NK-92 (cell line): ENCODE measurements around the gene CACNA1G.

Experiments used
- DNase-seq: peaks from one replicate; lab custom pipeline; 2025; ENCODE audit not compliant: unreplicated experiment; lab: John Stamatoyannopoulos, UW

CACNA1G gene

DNA sequence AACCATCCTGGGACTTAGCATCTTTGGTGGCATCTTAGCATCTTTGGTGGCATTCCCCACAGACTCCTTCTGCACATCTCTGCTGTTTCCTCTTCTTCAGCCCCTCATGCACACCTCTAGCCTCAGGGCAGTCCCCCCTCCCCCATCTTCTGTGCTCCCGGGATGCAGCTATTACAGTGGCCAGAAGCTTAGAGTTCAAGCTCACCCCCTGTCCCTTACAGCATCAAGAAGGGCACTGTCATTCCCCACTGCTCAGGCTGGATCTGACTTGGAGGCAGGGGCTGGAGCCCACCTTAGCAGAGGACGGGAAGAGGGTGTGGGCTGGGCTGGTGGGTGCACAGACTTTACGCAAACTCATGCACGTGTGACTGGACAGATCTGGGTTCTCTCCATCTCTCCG, 27.3 kb upstream of the CACNA1G start:
- DNase-seq, result no peak

DNA sequence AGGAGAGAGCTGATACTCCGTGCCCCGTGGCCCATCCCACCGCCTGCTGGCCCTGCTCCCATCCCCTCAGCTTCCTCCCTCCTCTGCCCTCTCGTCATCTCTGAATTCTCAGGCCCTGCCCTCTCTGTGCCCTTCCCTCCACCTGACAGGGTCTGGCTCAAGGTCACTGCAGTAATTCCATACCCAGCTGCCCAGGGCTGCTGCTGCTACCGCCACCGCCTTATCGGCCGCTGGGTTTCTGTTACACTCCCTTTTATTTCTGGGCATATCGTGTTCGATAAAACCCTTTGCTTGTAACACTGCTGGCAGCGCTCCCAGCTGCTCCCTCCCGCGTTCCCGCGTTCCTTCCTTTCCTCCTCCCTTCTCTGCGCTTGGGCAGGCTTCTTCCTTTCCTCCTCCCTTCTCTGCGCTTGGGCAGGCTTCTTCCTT, 26.8 kb upstream of the CACNA1G start:
- no peak for DNase-seq

DNA sequence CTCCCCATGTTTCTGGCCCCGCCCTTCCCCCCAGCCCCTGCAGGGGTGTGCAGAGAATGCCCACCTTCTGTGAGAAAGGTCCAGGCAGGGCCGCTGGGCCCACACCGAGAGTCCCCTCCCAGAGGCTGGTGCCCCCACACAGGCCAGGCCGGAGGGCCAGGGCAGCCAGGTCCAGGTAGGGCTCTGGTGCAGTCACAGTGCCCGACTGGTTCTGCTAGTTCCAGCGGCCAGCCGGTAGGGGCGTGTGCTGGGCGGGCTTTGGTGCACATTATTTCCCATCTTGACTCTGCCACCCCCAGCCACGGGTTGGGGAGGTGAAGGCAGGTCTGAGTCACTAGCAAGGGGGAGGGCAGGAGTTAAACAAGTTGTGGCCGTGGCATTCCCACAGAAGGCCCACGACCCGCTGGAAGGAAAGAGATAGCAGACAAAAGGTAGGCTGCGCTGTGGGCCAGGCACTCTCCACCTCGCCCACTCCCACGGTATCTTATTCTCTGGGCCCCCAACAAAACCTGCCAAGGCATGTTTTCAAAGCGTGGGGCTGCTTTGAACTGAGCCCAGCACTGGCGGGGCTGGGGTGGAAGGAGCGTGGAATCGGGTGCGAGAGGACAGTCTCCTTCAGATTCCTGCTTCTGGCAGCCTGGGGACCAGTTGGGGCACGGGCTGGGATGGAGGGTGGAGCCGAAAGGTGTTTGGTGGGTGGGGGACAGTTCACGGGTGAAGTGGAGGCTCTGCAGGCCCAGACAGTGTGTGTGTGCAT, 26.1 kb upstream of the CACNA1G start:
- DNase-seq, result no peak

DNA sequence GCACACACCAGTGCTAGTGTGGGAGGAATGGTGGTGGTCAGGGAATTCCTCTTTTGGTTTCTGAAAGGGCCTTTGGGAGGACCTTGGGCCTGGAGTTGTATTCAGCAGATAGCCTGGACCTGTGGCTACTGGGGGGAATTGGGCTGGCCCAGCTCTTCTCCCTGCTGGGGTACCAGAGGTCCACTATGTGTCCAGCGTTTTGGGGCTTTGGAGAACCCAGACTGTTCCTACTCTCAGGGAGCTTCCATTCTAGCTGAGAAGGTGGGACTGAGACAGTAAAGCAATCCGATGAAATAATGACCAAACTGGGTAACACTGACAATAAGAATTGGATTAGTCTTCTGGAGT, 25.6 kb upstream of the CACNA1G start:
- no peak for DNase-seq

DNA sequence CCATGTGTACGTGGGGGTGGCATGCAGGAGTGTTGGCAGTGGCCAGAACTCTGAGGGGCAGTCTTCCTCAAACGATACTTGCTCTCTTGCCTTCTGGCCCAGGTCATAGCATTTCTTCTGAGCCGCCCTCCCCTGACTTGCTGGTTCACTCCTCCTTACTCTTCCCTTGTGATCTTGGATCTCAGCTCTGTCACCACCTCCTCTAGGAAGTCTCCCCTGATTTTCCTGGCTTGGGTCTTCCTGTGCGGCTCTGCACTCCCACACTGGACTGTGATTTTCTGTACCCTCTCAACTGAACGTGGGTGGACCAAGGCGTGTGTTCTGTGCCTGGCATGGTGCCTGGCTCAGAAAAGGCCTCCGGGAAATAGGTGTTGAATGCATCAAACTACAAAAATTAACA, 25.1 kb upstream of the CACNA1G start:
- no peak for DNase-seq

DNA sequence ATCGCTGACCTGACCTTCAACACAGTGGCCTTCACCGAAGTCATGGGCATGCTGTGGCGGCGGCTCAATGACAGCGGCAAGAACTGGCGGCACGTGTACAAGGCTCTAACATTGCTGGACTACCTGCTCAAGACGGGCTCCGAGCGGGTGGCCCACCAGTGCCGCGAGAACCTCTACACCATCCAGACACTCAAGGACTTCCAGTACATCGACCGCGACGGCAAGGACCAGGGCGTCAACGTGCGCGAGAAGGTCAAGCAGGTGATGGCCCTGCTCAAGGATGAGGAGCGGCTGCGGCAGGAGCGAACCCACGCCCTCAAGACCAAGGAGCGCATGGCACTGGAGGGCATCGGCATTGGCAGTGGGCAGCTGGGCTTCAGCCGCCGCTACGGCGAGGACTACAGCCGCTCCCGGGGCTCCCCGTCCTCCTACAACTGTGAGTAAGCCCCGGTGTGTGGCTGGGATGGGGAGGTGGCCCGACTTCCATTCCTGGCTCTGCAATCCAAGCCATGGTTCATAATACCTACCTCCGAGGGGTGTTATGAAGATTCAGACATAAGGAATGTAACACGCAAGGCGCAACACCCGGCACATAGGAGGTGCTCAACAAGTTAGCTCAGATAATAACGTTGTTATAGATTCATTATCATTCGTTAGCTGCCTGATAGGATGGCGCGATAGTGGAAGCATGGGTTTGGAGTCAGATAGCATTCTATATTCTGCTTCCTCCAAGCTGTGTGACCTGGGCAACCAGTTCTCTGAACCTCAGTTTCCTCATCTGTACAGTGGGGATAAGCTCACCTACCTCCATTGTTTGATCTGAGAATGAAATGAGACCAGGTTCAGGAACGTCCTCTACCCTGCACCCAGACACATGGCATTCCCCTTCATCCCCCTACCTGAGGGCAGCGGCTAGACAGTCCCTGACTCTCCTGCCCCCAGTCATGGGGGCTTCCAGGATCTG, 23.6 kb upstream of the CACNA1G start:
- DNase-seq, result no peak

DNA sequence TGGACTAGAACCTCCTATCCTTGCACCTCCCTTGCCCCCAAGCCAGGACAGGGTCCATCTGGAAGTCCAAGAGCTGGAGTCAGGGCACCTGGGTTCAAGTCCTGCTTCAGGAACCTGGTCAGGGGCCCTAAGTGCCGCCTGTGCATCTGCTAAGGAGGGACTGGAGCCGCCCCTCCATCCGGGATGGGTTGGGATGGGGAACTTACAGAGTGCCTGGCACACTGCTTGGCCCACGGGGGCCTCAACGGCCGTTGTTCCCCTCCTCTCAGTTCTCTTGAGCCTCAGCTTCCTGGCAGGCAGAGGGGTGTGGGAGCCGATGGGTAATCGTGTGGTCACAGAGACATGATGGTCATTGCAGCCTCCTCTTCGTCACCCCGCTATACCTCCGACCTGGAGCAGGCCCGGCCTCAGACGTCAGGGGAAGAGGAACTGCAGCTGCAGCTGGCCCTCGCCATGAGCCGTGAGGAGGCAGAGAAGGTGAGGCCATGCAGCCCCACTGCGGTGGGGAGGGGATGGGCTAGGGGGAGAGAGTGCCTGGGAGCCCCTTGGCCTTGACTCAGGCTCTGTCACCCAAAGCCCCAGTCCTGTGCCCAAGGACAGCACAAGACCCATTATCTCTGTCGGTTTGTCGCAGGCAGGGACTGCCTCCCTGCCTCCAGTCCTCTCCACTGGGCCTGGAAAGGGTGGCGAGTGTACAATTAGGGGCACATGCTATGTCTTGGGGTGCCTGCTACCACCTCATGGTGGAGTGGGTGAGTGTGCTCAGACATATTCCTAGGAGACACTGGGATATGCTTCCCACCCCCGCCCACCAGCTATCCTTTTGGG, 22.6 kb upstream of the CACNA1G start:
- DNase-seq, result no peak

DNA sequence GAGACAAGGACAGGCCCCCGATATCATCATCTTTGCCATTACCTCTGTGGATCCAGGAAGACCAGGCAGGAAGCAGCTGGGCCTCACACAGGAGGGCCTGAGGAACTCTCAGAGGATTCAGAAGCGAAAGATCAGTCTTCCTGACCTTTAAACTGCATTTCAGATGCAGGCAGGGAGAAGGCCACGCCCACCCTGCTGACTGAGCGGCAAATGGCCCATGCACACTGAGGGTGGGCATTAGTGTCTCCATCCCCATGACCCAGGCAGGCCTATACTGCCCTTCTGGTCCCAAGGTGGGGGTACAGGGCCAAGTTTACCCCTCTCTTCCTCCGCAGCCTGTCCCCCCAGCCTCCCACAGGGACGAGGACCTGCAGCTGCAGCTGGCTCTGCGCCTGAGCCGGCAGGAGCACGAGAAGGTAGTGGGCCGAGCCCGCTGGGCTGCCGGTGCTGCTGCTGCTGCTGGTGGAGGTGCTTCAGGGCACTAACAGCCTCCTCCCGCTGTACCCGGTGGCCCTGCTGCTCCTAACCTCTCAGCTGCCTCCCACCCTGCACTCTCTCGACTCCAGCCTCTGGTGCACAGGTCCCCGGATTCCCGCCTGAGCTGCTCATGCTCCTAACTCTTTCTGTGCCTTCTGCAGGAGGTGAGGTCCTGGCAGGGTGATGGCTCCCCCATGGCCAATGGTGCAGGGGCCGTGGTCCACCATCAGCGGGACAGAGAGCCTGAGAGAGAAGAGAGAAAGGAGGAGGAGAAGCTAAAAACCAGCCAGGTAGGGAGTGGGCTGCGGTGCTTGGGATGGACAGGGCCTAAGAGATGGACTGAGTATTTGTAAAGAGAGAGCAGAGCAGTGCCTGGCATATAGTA, 21.7 kb upstream of the CACNA1G start:
- no peak for DNase-seq

DNA sequence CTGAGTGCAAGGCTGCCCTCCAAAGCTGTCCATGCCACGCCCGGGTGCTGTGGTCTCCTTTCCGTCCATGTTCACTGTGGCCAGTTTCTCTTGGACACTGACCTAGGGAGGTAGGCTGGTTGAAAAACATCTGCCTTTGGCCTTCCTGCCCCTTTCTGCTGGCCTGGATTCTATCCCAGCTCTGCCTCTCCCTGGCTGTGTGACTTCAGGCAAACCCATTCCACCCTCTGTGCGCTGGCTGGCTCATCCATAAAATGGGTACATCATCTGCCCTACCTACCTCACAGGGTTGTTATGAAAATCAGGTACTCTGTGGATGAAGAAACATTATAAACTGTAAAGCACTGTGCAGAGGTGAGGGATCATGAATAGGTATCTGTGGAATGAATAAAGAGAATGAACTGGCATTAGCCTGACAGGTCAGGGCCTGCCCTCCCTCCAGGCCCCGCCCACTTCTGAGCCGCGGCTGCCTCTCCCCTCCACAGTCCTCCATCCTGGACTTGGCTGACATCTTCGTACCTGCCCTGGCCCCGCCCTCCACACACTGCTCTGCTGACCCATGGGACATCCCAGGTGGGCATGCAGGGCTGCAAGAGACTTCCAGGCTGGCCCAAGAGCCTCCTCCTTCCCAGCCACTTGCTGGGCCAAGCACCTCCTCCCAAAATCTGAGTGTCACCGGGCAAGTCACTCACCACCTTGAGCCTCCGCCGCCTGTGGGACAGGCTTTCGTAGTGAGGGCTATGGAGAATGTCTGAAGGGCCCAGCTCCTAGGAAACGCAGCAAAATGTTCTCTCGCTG, 20.6 kb upstream of the CACNA1G start:
- no peak for DNase-seq

DNA sequence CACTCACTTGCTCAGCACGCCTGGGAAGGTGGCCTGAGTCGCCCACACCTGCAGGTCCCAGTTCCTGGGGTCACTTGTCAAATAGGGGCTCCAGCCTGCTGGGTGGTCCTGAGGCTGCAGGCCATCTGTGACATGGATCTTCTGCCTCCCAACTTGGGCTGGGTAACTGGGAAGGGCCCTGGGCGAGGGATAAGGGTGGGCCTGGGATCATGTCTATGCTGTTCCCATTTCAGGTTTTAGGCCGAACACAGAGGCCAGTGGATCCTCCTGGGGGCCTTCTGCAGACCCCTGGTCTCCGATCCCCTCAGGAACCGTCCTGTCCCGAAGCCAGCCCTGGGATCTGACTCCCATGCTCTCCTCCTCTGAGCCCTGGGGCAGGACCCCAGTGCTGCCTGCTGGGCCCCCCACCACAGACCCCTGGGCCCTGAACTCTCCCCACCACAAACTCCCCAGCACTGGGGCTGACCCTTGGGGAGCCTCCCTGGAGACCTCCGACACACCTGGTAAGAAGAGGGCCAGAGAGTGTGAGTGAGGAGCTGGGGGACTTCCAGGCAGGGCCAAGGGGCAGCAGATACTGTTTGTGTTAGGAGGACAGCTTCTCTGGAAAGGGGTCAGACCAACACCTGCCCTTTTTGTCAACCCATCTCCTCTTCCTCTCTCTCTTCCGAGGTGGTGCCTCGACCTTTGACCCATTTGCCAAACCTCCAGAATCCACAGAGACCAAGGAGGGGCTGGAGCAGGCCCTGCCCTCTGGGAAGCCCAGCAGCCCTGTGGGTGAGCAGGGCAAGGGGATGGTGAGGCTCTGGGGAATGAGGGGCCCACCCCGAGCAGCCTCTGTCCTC, 19.7 kb upstream of the CACNA1G start:
- no peak for DNase-seq

DNA sequence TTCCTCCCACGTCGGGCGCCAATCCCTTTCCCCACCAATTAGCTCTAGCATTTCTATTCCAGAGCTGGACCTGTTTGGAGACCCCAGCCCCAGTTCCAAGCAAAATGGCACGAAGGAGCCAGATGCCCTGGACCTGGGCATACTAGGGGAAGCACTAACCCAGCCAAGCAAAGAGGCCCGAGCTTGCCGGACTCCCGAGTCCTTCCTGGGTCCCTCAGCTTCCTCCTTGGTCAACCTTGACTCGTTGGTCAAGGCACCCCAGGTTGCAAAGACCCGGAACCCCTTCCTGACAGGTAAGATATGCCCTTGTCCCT, 19.2 kb upstream of the CACNA1G start:
- no peak for DNase-seq

DNA sequence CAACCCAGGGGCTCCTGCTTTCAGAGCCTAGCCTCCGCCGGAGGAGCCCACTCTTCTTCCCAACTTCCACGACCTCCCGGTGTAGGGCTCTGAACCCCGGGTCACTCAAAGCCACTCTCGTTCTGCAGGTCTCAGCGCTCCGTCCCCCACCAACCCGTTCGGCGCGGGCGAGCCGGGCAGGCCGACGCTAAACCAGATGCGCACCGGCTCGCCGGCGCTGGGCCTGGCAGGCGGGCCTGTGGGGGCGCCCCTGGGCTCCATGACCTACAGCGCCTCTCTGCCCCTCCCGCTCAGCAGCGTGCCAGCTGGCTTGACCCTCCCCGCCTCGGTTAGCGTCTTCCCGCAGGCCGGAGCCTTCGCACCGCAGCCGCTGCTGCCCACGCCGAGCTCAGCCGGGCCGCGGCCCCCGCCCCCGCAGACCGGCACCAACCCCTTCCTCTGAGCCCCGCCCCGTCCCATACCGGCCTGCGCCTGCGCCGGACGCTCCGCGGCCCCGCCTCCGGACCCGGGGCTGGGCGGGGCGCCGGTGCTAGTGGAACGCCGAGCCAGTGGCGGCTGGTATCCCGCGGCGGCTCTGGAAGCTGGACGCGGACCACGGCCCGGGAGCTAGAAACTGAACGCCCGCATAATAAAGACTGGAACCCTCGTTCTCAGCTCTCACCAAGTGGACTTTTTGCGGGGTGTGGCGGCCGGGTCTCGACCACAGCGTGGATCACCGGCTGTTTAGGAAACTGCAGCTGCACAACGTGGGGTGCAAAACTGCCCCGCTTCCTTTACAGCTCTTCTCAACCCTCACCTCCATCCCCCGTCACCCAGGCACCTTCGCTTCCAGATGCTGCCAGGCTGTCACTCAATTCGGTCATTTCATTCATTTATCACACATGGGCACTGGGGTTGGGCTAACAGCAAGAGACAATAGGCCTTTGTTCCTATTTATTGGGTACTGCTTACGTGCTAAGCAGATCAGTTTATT, 18.5 kb upstream of the CACNA1G start:
- peak; percentile 19 for DNase-seq

DNA sequence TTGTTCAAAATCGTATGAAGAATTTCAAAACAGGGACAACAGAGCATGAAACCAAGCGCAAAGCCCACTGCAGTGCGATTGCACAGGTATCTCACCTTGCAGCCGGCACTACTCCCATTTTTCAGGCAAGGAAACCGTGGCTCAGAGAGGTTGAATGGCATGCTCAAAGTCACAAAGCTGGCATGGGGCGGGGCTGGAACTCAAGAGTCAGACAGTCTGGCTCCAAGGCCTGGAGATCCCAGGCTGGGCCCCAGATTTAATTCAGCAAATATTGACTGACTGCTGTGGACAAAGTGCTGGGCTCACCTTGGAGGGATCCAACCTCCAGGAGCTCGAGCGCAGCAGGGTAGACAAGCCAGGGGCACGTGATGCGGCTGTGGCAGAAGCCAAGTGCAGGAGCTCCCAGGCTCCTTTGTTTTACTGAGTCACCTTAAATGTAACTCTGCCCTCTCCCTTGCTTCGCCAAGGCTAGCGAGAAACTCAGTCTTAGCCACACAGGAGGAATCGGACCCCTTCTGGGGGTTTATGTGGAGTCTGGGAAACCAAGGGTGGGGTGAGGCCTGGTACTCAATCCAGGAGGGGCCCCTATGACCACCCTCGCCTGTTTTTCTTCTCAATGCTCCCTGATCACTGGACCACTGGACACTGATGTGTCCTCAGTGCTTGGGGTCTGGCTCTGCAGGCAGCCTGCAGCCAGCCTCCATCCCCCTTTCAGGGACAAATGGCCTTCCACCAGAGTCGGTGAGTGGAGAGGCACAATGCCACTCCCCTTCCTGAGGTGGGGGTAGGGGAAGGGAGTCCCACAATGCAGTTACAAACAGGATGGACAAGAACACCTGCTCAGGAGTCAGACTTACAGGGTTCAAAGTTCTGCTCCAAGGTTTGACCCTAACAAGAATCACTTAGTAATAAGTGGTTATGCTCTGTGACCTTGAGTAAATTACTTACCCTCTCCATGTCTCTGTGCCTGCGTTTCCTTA, 17.4 kb upstream of the CACNA1G start:
- DNase-seq, result no peak

DNA sequence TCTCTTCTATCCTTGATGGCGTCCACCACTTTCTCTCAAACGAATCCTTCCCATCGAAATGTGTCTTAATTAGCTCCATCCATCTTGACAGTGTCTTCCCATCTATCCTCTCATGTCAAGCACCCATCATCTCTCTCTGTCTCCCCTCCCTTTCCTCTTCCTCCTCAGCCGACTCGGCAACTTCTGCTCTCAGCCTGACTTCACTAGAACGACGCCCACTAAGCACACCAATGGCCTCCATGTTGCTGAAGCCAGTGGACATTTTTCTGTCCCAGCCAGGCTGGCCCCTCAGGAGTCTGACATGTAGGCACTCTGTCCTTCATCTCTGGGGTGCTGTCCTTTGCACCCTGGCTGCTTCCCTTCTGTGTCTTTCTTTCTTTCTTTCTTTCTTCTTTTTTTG, 16.0 kb upstream of the CACNA1G start:
- DNase-seq, result no peak

DNA sequence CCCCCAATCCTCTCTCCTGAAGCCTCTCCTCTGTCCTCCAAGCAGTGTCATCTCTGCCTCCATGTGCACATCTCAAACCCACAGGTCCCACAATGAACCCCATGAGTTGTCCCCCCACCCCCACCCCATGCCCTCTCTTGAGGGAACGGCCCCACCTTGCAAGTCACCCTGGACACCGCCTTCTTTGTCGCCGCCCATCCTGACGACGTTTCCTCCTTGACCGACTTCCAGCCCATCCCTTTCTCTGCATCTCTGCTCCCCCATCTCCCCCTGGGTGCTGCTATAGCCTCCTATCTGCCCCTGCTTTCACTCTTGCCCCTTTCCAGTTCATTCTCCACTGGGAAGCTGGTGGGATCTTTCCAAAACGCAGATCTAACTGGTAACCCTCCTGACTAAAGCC, 15.2 kb upstream of the CACNA1G start:
- no peak for DNase-seq

DNA sequence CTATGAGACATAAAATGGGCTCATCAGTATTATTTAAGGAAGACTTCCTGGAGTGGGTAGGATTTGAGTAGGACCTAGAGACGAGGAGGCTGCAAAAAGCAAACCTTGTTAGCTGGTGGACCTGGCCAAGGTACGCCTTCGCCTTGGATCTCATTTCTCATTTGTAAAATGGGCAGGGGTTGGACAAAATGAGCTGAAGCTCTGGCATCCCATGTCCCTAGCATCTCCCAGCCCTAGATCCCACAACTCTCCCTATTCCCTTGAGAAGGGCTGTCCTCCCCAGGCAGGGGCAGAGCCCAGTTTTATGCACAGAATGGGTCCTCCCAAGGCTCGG, 13.8 kb upstream of the CACNA1G start:
- DNase-seq, result no peak
